H9 (cell line): ENCODE measurements around the gene ARID4A. TPM values are rescaled to one million over a fixed set of nuclear protein-coding genes. Genes with fewer than 3 reads are reported as not detected.

Experiments used
- DNase-seq: peaks from one replicate; pipeline ENCODE4 v3.0.0-alpha.2; 2017
- H2AFZ ChIP-seq: one replicate; pipeline ENCODE4 v1.6.1; 2013; ENCODE audit warnings: mild to moderate bottlenecking, low read length, control low read depth, moderate library complexity
- H2AK5ac ChIP-seq: 2 replicates; pipeline ENCODE4 v1.6.1; 2013; ENCODE audit warnings: low read length, control low read depth, mixed read lengths; ENCODE audit not compliant: insufficient read length
- H2BK120ac ChIP-seq: one replicate; pipeline ENCODE4 v1.6.1; 2013; ENCODE audit warnings: low read depth, mild to moderate bottlenecking, low read length, control low read depth, inconsistent platforms; ENCODE audit not compliant: poor library complexity, severe bottlenecking
- H2BK12ac ChIP-seq: 2 replicates; pipeline ENCODE4 v1.6.1; 2013; ENCODE audit warnings: low read length, control low read depth, mixed read lengths, low read depth; ENCODE audit not compliant: insufficient read length
- H2BK15ac ChIP-seq: 2 replicates; pipeline ENCODE4 v1.6.1; 2013; ENCODE audit warnings: low read depth, low read length, control low read depth
- H2BK20ac ChIP-seq: one replicate; pipeline ENCODE4 v1.6.1; 2013; ENCODE audit warnings: low read depth, mild to moderate bottlenecking, low read length, control low read depth, inconsistent platforms; ENCODE audit not compliant: poor library complexity, severe bottlenecking
- H2BK5ac ChIP-seq: 2 replicates; pipeline ENCODE4 v1.6.1; 2013; ENCODE audit warnings: low read length, control low read depth, mixed read lengths; ENCODE audit not compliant: insufficient read length
- H3K14ac ChIP-seq: 2 replicates; pipeline ENCODE4 v1.6.1; 2013; ENCODE audit warnings: low read length, control low read depth; ENCODE audit not compliant: insufficient read depth
- H3K18ac ChIP-seq: 2 replicates; pipeline ENCODE4 v1.6.1; 2013; ENCODE audit warnings: low read depth, mild to moderate bottlenecking, mixed read lengths, low read length, control low read depth; ENCODE audit not compliant: insufficient read length
- H3K23ac ChIP-seq: 2 replicates; pipeline ENCODE4 v1.6.1; 2013; ENCODE audit warnings: low read length, control low read depth, mixed read lengths, low read depth; ENCODE audit not compliant: insufficient read length
- H3K23me2 ChIP-seq: 2 replicates; pipeline ENCODE4 v1.6.1; 2013; ENCODE audit warnings: low read depth, mild to moderate bottlenecking, mixed read lengths, low read length, control low read depth; ENCODE audit not compliant: insufficient read length, poor library complexity, severe bottlenecking
- H3K27ac ChIP-seq: 2 replicates; pipeline ENCODE4 v1.5.1; 2013; ENCODE audit warnings: low read length, control low read depth, mixed read lengths, low read depth; ENCODE audit not compliant: insufficient read length
- H3K27me3 ChIP-seq: 2 replicates; pipeline ENCODE4 v1.6.1; 2013; ENCODE audit warnings: low read length, control low read depth, inconsistent platforms; ENCODE audit not compliant: insufficient read depth
- H3K4ac ChIP-seq: 2 replicates; pipeline ENCODE4 v1.6.1; 2013; ENCODE audit warnings: low read depth, mild to moderate bottlenecking, control low read depth, inconsistent platforms, low read length, moderate library complexity
- H3K4me1 ChIP-seq: 2 replicates; pipeline ENCODE4 v1.6.1; 2013; ENCODE audit warnings: low read length, control low read depth, inconsistent platforms; ENCODE audit not compliant: insufficient read depth
- H3K4me2 ChIP-seq: 2 replicates; pipeline ENCODE4 v1.6.1; 2013; ENCODE audit warnings: low read length, control low read depth, mixed read lengths; ENCODE audit not compliant: insufficient read length, insufficient read depth
- H3K56ac ChIP-seq: 2 replicates; pipeline ENCODE4 v1.6.1; 2013; ENCODE audit warnings: low read depth, mild to moderate bottlenecking, mixed read lengths, low read length, control low read depth; ENCODE audit not compliant: insufficient read length
- H3K79me1 ChIP-seq: 2 replicates; pipeline ENCODE4 v1.6.1; 2013; ENCODE audit warnings: low read depth, mild to moderate bottlenecking, moderate library complexity, low read length, control low read depth, inconsistent platforms; ENCODE audit not compliant: insufficient read depth, poor library complexity, severe bottlenecking
- H3K79me2 ChIP-seq: 2 replicates; pipeline ENCODE4 v1.6.1; 2013; ENCODE audit warnings: low read length, control low read depth, inconsistent platforms; ENCODE audit not compliant: insufficient read depth
- H3K9ac ChIP-seq: 2 replicates; pipeline ENCODE4 v1.6.1; 2013; ENCODE audit warnings: low read length, control low read depth, mixed read lengths; ENCODE audit not compliant: insufficient read length; ENCODE audit errors: extremely low read depth
- H3K9me3 ChIP-seq: one replicate; pipeline ENCODE4 v1.6.1; 2013; ENCODE audit warnings: low read depth, low read length, inconsistent platforms; ENCODE audit not compliant: control insufficient read depth
- H3T11ph ChIP-seq: one replicate; pipeline ENCODE4 v1.6.1; 2013; ENCODE audit warnings: mild to moderate bottlenecking, low read length, control low read depth, inconsistent platforms
- H4K20me1 ChIP-seq: one replicate; pipeline ENCODE4 v1.6.1; 2013; ENCODE audit not compliant: control insufficient read depth, insufficient read length, insufficient read depth
- H4K5ac ChIP-seq: 2 replicates; pipeline ENCODE4 v1.6.1; 2013; ENCODE audit warnings: low read depth, mild to moderate bottlenecking, mixed read lengths, low read length, control low read depth; ENCODE audit not compliant: insufficient read length
- H4K8ac ChIP-seq: replicated peaks from 2 replicates; pipeline ENCODE4 v1.6.1; 2013; ENCODE audit warnings: low read length, control low read depth, mixed read lengths, low read depth; ENCODE audit not compliant: insufficient read length
- H4K91ac ChIP-seq: 2 replicates; pipeline ENCODE4 v1.6.1; 2013; ENCODE audit warnings: low read depth, mild to moderate bottlenecking, moderate library complexity, mixed read lengths, low read length, control low read depth; ENCODE audit not compliant: insufficient read length
- H3K27ac Mint-ChIP-seq, 3 experiments: 2 replicates in 2 of 3; 3 replicates in 1 of 3; pipeline ENCODE4 v1.8.0; 2020 to 2021; ENCODE audit warnings: mixed read lengths in 3 of 3, mild to moderate bottlenecking in 1 of 3, moderate library complexity in 1 of 3
- H3K27me3 Mint-ChIP-seq: 2 replicates; pipeline ENCODE4 v1.8.0; 2021; ENCODE audit warnings: low read depth, mild to moderate bottlenecking, moderate library complexity, mixed read lengths
- H3K36me3 Mint-ChIP-seq, 3 experiments: 2 replicates in 2 of 3; 3 replicates in 1 of 3; pipeline ENCODE4 v1.8.0; 2020 to 2021; ENCODE audit warnings: low read depth in 3 of 3, mixed read lengths in 3 of 3; ENCODE audit not compliant: insufficient read depth in 1 of 3
- H3K4me1 Mint-ChIP-seq, 2 experiments: 2 replicates each; pipeline ENCODE4 v1.8.0; 2020; ENCODE audit warnings: mixed read lengths in 2 of 2
- H3K4me3 Mint-ChIP-seq, 2 experiments: 2 replicates in 1 of 2; 3 replicates in 1 of 2; pipeline ENCODE4 v1.8.0; 2020 to 2021; ENCODE audit warnings: mild to moderate bottlenecking in 2 of 2, mixed read lengths in 2 of 2, moderate library complexity in 1 of 2
- H3K9me3 Mint-ChIP-seq, 2 experiments: 2 replicates in 1 of 2; 3 replicates in 1 of 2; pipeline ENCODE4 v1.8.0; 2020; ENCODE audit warnings: mild to moderate bottlenecking in 2 of 2, mixed read lengths in 2 of 2, moderate library complexity in 1 of 2
- CTCF ChIP-seq: fragments of 200-600 bp; sonication (generic); conservative IDR thresholded peaks from 3 replicates; pipeline ENCODE4 v1.8.0; 2021; ENCODE audit warnings: antibody characterized with exemption, mild to moderate bottlenecking
- WGBS: extraction: QIAGEN DNeasy Blood & Tissue Kit; methylation state at CpG from one replicate; pipeline ENCODE4 v1.1.7; 2013; ENCODE audit warnings: missing lambda C conversion rate, low lambda C conversion rate, mixed read lengths; ENCODE audit not compliant: insufficient read length; ENCODE audit errors: extremely low coverage; 5-methylcytosine and 5-hydroxymethylcytosine counted together
- total RNA-seq: library from RNA; stranded (reverse); gene quantifications from 2 replicates; pipeline ENCODE4 v1.2.1, GENCODE V29; 2021

The ARID4A gene
- total RNA-seq, 1 experiment from 2014 or later = 13.2 TPM

- no peak overlapping the region for H2BK20ac ChIP-seq
- H2BK5ac ChIP-seq = no peak overlapping the region
- no peak overlapping the region for H2BK120ac ChIP-seq
- H4K8ac ChIP-seq = no peak overlapping the region
- H3K27me3 ChIP-seq = no peaks in the 10 kb centered on the region
- no peak overlapping the region for H3K4me2 ChIP-seq
- no peak overlapping the region for H3K23ac ChIP-seq
- no peak overlapping the region for H3K27ac ChIP-seq
- no peak overlapping the region for H4K91ac ChIP-seq
- H3K9me3 Mint-ChIP-seq = no peaks in the 10 kb centered on the region
- H3K79me1 ChIP-seq = no peaks in the 10 kb centered on the region
- no peak for DNase-seq
- H2AK5ac ChIP-seq = no peak overlapping the region
- H4K20me1 ChIP-seq = no peaks in the 10 kb centered on the region
- no peak overlapping the region for H3K56ac ChIP-seq
- no peaks in the 10 kb centered on the region for H3K4me1 ChIP-seq
- H4K5ac ChIP-seq = no peak overlapping the region
- H3K4me3 Mint-ChIP-seq = no peak overlapping the region
- H3K9ac ChIP-seq = no peak overlapping the region
- H3K14ac ChIP-seq = no peak overlapping the region
- H3K4me1 Mint-ChIP-seq = no peaks in the 10 kb centered on the region
- TF ChIP-seq CTCF = no peak
- H3K9me3 ChIP-seq = no peaks in the 10 kb centered on the region
- H3K4ac ChIP-seq = no peak overlapping the region
- no peak overlapping the region for H3K18ac ChIP-seq
- H2AFZ ChIP-seq = no peak overlapping the region
- no peak overlapping the region for H3T11ph ChIP-seq
- no peak overlapping the region for H2BK12ac ChIP-seq
- H2BK15ac ChIP-seq = no peak overlapping the region
- H3K27ac Mint-ChIP-seq = no peak overlapping the region
- peaks cover 3 to 29% (median 19%) of the 10 kb centered on the region in 3 experiments; a peak in 5 of 7 replicates for H3K36me3 Mint-ChIP-seq
- no peaks in the 10 kb centered on the region for H3K79me2 ChIP-seq
- no peaks in the 10 kb centered on the region for H3K23me2 ChIP-seq
- no CpG with 5 or more reads among the region's 8 CpGs for WGBS
- no peaks in the 10 kb centered on the region for H3K27me3 Mint-ChIP-seq
Observed at GRCh38 chr14:58307597-58308316, 9.4 kb downstream of the ARID4A start.
